K562 (cell line): Measurements from ENCODE around the gene FCRL6. TPM values are rescaled to one million over a fixed set of nuclear protein-coding genes. Genes with fewer than 3 reads are reported as not detected.

Source experiments
- ATAC-seq: fragments of 200-7000 bp; cut with Tn5 transposase; 3 replicates; pipeline ENCODE4 v1.9.1; 2020; ENCODE audit warnings: moderate library complexity
- BruUV-seq: library from RNA; stranded (reverse); fragments of 400-500 nt; replicated peaks from 2 replicates; lab custom pipeline; 2021; lab: Mats Ljungman, UMichigan
- CTCF ChIA-PET: fragments of 300-600 bp; formaldehyde crosslinking; extraction: SDS; loops from one replicate; lab custom pipeline; 2021; ENCODE audit warnings: low intra/inter-chr PET ratio; lab: Yijun Ruan, JAX
- POLR2A ChIA-PET: fragments of 300-600, 350-650 bp; sonication (Branson Sonifier 250); formaldehyde crosslinking; extraction: SDS; loops from one replicate; lab custom pipeline; 2021; ENCODE audit warnings: antibody characterized with exemption, inconsistent platforms; lab: Yijun Ruan, JAX
- DNase-seq, 4 experiments: peaks; one replicate each; pipeline versions ENCODE4 v3.0.0 to v3.0.0-alpha.2; 2011 to 2018; ENCODE audit warnings: low spot score in 3 of 4, mixed read lengths in 3 of 4; ENCODE audit errors: extremely low read depth in 1 of 4
- FAIRE-seq: peaks from 2 replicates; lab custom pipeline; 2011; peaks lifted over from hg19 to GRCh38; lab: Jason Lieb, UNC
- H2AFZ ChIP-seq: 2 replicates; pipeline ENCODE4 v1.6.0; 2011; ENCODE audit warnings: low read depth, low read length, control low read depth, inconsistent platforms
- H3K27ac ChIP-seq: fragments of 200-600 bp; 3 replicates; pipeline ENCODE4 v1.8.0; 2011; ENCODE audit warnings: low read depth, mild to moderate bottlenecking, control low read depth, inconsistent platforms, low read length, moderate library complexity, mixed read lengths; ENCODE audit errors: extremely low read depth
- H3K27me3 ChIP-seq, 2 experiments: fragments of 300-600 bp in 1 of 2; 2 replicates in 1 of 2; 3 replicates in 1 of 2; pipeline versions ENCODE4 v1.6.0 to v1.8.0; 2011; ENCODE audit warnings: inconsistent platforms in 2 of 2, low read length in 2 of 2, mild to moderate bottlenecking in 1 of 2, mixed read lengths in 1 of 2, moderate library complexity in 1 of 2; ENCODE audit not compliant: control insufficient read depth in 2 of 2, insufficient read depth in 2 of 2
- H3K36me3 ChIP-seq: fragments of 300-600 bp; 3 replicates; pipeline ENCODE4 v1.8.0; 2011; ENCODE audit warnings: mild to moderate bottlenecking, low read length, inconsistent platforms; ENCODE audit not compliant: control insufficient read depth, insufficient read depth
- H3K4me1 ChIP-seq, 2 experiments: fragments of 200-600 bp in 1 of 2; replicated peaks in 1 of 2; 2 replicates in 1 of 2; 3 replicates in 1 of 2; pipeline versions ENCODE4 v1.5.1 to v1.8.0; 2011; ENCODE audit warnings: inconsistent platforms in 2 of 2, low read length in 2 of 2, mild to moderate bottlenecking in 1 of 2, mixed read lengths in 1 of 2, moderate library complexity in 1 of 2; ENCODE audit not compliant: control insufficient read depth in 2 of 2, insufficient read depth in 2 of 2
- H3K4me2 ChIP-seq: 2 replicates; pipeline ENCODE4 v1.6.1; 2011; ENCODE audit warnings: low read length, control low read depth, inconsistent platforms, mixed read lengths; ENCODE audit not compliant: insufficient read depth
- H3K4me3 ChIP-seq: fragments of 200-600 bp; sonication (generic), shearing (Covaris generic); 2 replicates; pipeline ENCODE4 v1.5.1; 2016; ENCODE audit warnings: control low read depth, inconsistent platforms
- H3K79me2 ChIP-seq: fragments of 200-600 bp; 3 replicates; pipeline ENCODE4 v1.8.0; 2011; ENCODE audit warnings: low read length, inconsistent platforms; ENCODE audit not compliant: control insufficient read depth, insufficient read depth
- H3K9ac ChIP-seq, 2 experiments: 2 replicates each; pipeline versions ENCODE4 v1.6.0 to v1.6.1; 2011; ENCODE audit warnings: low read depth in 2 of 2, low read length in 2 of 2, control low read depth in 1 of 2, inconsistent platforms in 1 of 2, mild to moderate bottlenecking in 1 of 2, mixed read lengths in 1 of 2; ENCODE audit not compliant: insufficient read depth in 1 of 2
- H3K9me1 ChIP-seq: one replicate; pipeline ENCODE4 v1.6.0; 2011; ENCODE audit warnings: inconsistent platforms, mild to moderate bottlenecking, low read length, moderate library complexity; ENCODE audit not compliant: control insufficient read depth, insufficient read depth
- H3K9me3 ChIP-seq: replicated peaks from 2 replicates; pipeline ENCODE4 v1.5.1; 2011; ENCODE audit warnings: low read depth, low read length, inconsistent platforms; ENCODE audit not compliant: control insufficient read depth, insufficient read depth
- H4K20me1 ChIP-seq: replicated peaks from 2 replicates; pipeline ENCODE4 v1.6.1; 2011; ENCODE audit warnings: low read length, inconsistent platforms, mixed read lengths; ENCODE audit not compliant: control insufficient read depth, insufficient read depth
- EGR1 ChIP-seq: fragments of 450-650 bp; conservative IDR thresholded peaks from 2 replicates; pipeline ENCODE4 v1.6.1; 2017; ENCODE audit warnings: mild to moderate bottlenecking
- SRSF9 ChIP-seq: fragments of 200-400 bp; formaldehyde crosslinking; IDR thresholded peaks from 2 replicates; pipeline ENCODE4 v1.6.1; 2017; ENCODE audit warnings: low read depth, low read length, borderline replicate concordance
- TEAD2 ChIP-seq: fragments of 450-650 bp; IDR thresholded peaks from 2 replicates; pipeline ENCODE4 v1.6.1; 2016; ENCODE audit warnings: missing genetic modification characterization, control low read depth, missing compliant biosample characterization
- WGBS: fragments of 100-300 bp; shearing (Covaris generic); methylation state at CpG from one replicate; pipeline ENCODE4 v1.1.6; 2016; ENCODE audit warnings: low coverage, mixed read lengths; ENCODE audit not compliant: insufficient coverage; ENCODE audit errors: missing lambda C conversion rate; 5-methylcytosine and 5-hydroxymethylcytosine counted together
- in situ Hi-C: fragments of 300-500 bp; cut with MboI; formaldehyde crosslinking; loops from 4 replicates; pipeline ENCODE4 v1.15.0; 2018; ENCODE audit warnings: inconsistent platforms, mixed read lengths
- intact Hi-C: fragments of 100-400 bp; cut with micrococcal nuclease; formaldehyde crosslinking; loops from 2 replicates; pipeline ENCODE4 v1.14.2; 2022
- polyA plus RNA-seq, 8 experiments: library from polyadenylated mRNA; depleted of rRNA in 4 of 8; stranded (reverse) in 5 of 8; unstranded in 3 of 8; fragments of >200 nt; fragmentation: Nextera tagmentation in 2 of 8; fragmentation: Illumina TruSeq in 1 of 8; extraction: Ambion mirVana in 2 of 8; extraction: Trizol in 1 of 8; gene quantifications; 2 replicates each; pipeline versions ENCODE4 v1.2.1 to v1.2.3, GENCODE V29; 2011 to 2014; ENCODE audit warnings: inconsistent platforms in 1 of 8, missing spikeins in 1 of 8
- total RNA-seq, 7 experiments: library from RNA; depleted of rRNA in 6 of 7; stranded (reverse); fragments of >200 nt in 6 of 7; fragmentation: Illumina TruSeq in 2 of 7; extraction: Trizol in 2 of 7; gene quantifications; 2 replicates each; pipeline versions ENCODE4 v1.2.1 to v1.2.3, GENCODE V29; 2011 to 2021; ENCODE audit warnings: low replicate concordance in 1 of 7
- TF ChIP-seq, protein P1 (sequence below): IDR thresholded peaks from 2 replicates; pipeline ENCODE4 v1.6.1; 2011; ENCODE audit warnings: borderline replicate concordance, low read depth, mild to moderate bottlenecking, moderate library complexity, low read length; ENCODE audit not compliant: insufficient read depth, poor library complexity, severe bottlenecking

The FCRL6 gene
- total and polyA plus RNA-seq, 9 of the 15 experiments (the other 6 are each of a cell fraction or from before 2014, with no cell fraction given), result not detected

DNA sequence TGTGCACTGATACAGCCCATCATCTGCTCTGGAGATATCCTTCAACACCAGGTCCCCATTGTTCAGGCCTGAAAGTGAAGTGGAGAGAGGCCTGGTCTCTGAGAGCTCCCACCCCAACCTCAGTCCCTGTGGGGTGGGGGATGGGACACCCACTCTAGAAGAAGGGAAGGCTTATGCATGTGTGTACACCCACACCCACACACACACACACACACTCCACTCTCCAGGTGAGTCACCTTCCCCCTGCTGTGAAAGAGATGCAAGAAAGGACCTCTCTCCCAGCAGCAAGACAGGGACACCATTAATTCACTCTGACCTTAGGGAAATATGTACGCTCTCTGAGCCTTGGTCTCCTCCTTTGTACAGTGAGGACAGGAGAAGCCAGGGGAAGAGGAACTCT is 54.4 kb downstream of the FCRL6 start:
- no peaks in the 10 kb centered on the region for H3K79me2 ChIP-seq
- ChIA-PET POLR2A (interaction anchor here (1.1 kb wide), 1 partner anchor 20 kb away, joined by 3 read pairs; no protein-coding TSS in a partner anchor), CTCF (no interaction called here)
- H3K36me3 ChIP-seq, result no peaks in the 10 kb centered on the region
- no peak overlapping the region for H3K4me3 ChIP-seq
- BruUV-seq, result no TSS peak
- no peak for FAIRE-seq
- no peak overlapping the region for H3K4me2 ChIP-seq
- ATAC-seq, result no peak
- H3K9me3 ChIP-seq, result no peaks in the 10 kb centered on the region
- H4K20me1 ChIP-seq, result no peaks in the 10 kb centered on the region
- WGBS, result 21% methylated on average over 1 of the region's 1 CpG
- H3K27ac ChIP-seq, result no peak overlapping the region
- TF ChIP-seq EGR1 (peak; percentile 24), TEAD2 (tag) (no peak), SRSF9 (no peak)
- TF ChIP-seq, protein P1, sequence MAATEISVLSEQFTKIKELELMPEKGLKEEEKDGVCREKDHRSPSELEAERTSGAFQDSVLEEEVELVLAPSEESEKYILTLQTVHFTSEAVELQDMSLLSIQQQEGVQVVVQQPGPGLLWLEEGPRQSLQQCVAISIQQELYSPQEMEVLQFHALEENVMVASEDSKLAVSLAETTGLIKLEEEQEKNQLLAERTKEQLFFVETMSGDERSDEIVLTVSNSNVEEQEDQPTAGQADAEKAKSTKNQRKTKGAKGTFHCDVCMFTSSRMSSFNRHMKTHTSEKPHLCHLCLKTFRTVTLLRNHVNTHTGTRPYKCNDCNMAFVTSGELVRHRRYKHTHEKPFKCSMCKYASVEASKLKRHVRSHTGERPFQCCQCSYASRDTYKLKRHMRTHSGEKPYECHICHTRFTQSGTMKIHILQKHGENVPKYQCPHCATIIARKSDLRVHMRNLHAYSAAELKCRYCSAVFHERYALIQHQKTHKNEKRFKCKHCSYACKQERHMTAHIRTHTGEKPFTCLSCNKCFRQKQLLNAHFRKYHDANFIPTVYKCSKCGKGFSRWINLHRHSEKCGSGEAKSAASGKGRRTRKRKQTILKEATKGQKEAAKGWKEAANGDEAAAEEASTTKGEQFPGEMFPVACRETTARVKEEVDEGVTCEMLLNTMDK, result no peak
- no peaks in the 10 kb centered on the region for H3K9me1 ChIP-seq
- intact Hi-C loops (no loop called here), in situ Hi-C loops (no loop called here)
- peaks cover 0 to 13% of the 10 kb centered on the region in 2 experiments; a peak in 2 of 5 replicates for H3K4me1 ChIP-seq
- peaks cover 0 to 48% of the 10 kb centered on the region in 2 experiments; a peak in 3 of 5 replicates for H3K27me3 ChIP-seq
- H3K9ac ChIP-seq, result no peak overlapping the region
- no peak for DNase-seq
- no peak overlapping the region for H2AFZ ChIP-seq
